ENCODE results near the gene SV2A.

SV2A gene

DNA sequence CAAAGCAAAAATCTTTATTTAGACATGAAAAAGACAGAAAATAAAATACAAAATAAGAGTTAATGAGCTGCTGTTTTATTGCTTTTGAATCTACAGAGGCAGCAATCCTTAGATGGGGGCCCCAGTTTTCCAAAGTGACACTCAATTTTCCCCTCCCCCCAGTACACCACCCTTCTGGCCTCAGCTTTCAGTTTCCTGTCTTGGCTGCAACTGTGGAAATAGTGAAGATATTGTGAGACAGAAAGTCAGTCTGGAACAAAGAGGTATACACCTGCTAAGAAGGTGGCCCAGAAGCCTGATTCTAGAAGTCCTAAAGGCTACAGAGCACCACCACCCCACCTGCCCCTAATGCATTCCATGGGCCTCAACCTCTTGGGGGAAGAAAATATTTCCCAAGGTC lies 20.1 kb upstream of the SV2A start:
- no peak overlapping the region for H3K4me3 ChIP-seq (ENCODE audit: low read length)

GRCh38 chr1:149936992-149937705 lies 19.5 kb upstream of the SV2A start:
- peak; percentile 12 for TF ChIP-seq CTCF (IDR thresholded peaks at IDR 0.05; ENCODE audit: insufficient read depth, low read depth, low read length, missing control alignments)
- peak overlapping the region; percentile 72 for H3K4me3 ChIP-seq (ENCODE audit: low read length)
- DNase-seq (ENCODE audit: low read depth), result peak; percentile 94

More for the DNA sequence above, 20.1 kb upstream of the SV2A start:
- no peak for DNase-seq (ENCODE audit: low read depth)
- TF ChIP-seq CTCF (IDR thresholded peaks at IDR 0.05; ENCODE audit: insufficient read depth, low read depth, low read length, missing control alignments), result no peak

DNA sequence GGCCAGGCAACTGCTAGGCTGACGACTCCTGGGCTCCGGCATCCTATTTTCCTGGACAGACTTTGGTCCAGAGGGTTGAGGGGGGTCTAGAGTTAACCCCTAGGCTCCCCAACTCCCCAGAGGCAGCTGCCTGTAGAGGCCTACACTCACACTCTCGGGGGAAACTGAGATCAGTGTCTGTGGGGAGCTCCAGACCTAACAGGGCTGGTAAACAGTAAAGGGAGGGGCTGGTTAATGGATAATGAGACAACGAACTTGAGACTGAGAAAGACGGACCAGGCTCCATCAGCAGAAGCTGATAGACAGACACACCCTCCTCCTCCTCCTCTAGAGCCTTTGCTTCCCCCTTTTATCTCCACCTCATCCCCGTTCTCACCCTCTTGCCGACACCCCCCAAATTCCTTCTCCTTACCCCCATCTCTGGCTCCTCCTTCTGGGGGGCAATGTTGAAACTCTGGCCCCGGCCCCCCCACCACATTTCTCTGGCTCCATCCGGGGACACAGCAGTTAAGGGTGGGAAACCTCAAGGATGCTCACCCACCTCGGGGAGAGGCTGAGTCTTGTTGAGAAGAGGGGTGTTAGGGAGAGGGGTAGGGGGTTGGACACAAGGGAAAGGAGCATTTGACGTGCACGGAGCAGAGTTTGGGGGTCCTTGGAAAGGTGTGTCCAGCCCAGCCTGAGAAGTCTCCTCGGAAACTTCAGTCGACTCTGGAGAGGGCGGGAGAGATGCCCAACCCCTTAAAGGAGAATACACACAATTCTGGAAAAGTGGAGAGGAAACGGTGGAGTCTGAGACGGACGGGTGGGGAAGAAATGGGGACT lies 18.7 kb upstream of the SV2A start, which contains the start of gene MTMR11:
Gene MTMR11, minus strand, starts transcription at position 710 of the 822 bp plus-strand sequence. Its CDS starts 232 bp downstream, at position 478.
- no peak for TF ChIP-seq CTCF (IDR thresholded peaks at IDR 0.05; ENCODE audit: insufficient read depth, low read depth, low read length, missing control alignments)
- DNase-seq (ENCODE audit: low read depth), result peak; percentile 51

DNA sequence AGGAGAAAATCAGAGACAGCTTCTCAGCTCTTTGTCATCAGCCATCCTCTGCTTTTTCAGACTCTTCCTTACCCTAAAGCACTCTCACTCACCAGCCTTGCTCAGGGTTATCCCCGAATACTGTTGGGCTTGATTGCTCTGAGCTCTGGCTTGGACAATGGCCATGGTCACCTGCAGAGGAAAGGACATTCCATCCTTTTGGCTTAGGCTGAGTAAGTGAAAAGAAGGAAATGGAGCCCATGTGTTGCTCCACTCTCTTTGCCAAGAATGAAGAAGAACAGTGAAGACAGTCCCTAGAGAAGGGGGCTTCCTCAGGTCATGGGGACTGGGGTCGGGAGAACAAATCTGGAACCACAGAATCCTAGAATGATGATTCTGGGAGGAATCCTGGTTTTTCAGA lies 16.7 kb upstream of the SV2A start:
- no peak for DNase-seq (ENCODE audit: low read depth)
- no peak for TF ChIP-seq CTCF (IDR thresholded peaks at IDR 0.05; ENCODE audit: insufficient read depth, low read depth, low read length, missing control alignments)
- H3K4me3 ChIP-seq (ENCODE audit: low read length), result no peak overlapping the region

More for the DNA sequence above, 18.7 kb upstream of the SV2A start, which contains the start of gene MTMR11:
- peak within 1 kb of the TSS; percentile 72 for H3K4me3 ChIP-seq (ENCODE audit: low read length)

DNA sequence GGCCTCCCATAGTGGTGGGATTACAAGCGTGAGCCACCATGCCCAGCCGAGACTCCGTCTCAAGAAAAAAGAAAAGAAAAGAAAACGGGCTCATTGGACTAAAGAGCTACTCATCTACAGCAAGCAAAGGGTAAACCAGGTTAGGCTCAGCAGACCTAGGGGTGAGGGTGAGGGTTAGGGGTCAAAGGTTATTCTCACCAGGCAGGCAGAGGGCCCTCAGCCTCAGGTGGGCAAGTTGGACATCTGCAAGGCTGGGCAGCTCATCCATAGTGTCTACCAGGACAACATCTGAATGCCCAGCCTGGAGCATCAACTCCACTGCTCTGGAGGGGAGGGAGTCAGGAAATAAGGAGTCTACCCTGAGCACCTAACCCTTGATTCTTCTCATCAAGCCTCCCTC lies 15.6 kb upstream of the SV2A start:
- H3K4me3 ChIP-seq (ENCODE audit: low read length), result no peak overlapping the region
- TF ChIP-seq CTCF (IDR thresholded peaks at IDR 0.05; ENCODE audit: insufficient read depth, low read depth, low read length, missing control alignments), result no peak
- DNase-seq (ENCODE audit: low read depth), result no peak

DNA sequence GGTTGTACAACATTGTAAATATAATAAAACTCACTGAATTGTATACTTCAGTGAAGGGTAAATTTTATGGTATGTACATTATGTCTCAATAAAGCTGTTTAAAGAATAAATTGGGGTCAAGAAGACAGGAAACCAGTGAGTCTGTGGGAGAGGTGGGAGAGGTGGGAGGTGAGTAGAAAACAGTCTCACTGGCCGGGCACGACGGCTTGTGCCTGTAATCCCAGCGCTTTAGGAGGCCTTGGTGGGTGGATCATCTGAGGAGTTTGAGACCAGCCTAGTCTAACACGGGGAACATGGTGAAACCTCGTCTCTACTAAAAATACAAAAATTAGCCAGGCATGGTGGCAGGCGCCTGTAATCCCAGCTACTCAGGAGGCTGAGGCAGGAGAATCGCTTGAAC lies 14.8 kb upstream of the SV2A start:
- TF ChIP-seq CTCF (IDR thresholded peaks at IDR 0.05; ENCODE audit: insufficient read depth, low read depth, low read length, missing control alignments), result no peak
- DNase-seq (ENCODE audit: low read depth), result no peak
- no peak overlapping the region for H3K4me3 ChIP-seq (ENCODE audit: low read length)
